Measurements from ENCODE around the gene CEP250.

CEP250 gene

GRCh38 chr20:35466856-35467255 lies 11.5 kb downstream of the CEP250 start:
- no peak for TF ChIP-seq CTCF (IDR thresholded peaks at IDR 0.05; ENCODE audit: borderline replicate concordance, insufficient read depth, low read depth, low read length)
- H3K4me3 ChIP-seq (ENCODE audit: low read depth, low read length): no peak overlapping the region

GRCh38 chr20:35467339-35468224 lies 12.2 kb downstream of the CEP250 start:
- H3K4me3 ChIP-seq (ENCODE audit: low read depth, low read length): no peak overlapping the region
- TF ChIP-seq CTCF (IDR thresholded peaks at IDR 0.05; ENCODE audit: borderline replicate concordance, insufficient read depth, low read depth, low read length): no peak

- no peak overlapping the region for H3K4me3 ChIP-seq (ENCODE audit: low read depth, low read length)
- no peak for TF ChIP-seq CTCF (IDR thresholded peaks at IDR 0.05; ENCODE audit: borderline replicate concordance, insufficient read depth, low read depth, low read length)
Measured at GRCh38 chr20:35468671-35469334, 13.4 kb downstream of the CEP250 start.

GRCh38 chr20:35472209-35472608 lies 16.8 kb downstream of the CEP250 start:
- H3K4me3 ChIP-seq (ENCODE audit: low read depth, low read length): no peak overlapping the region
- TF ChIP-seq CTCF (IDR thresholded peaks at IDR 0.05; ENCODE audit: borderline replicate concordance, insufficient read depth, low read depth, low read length): no peak

- no peak for TF ChIP-seq CTCF (IDR thresholded peaks at IDR 0.05; ENCODE audit: borderline replicate concordance, insufficient read depth, low read depth, low read length)
- H3K4me3 ChIP-seq (ENCODE audit: low read depth, low read length): no peak overlapping the region
Measured at GRCh38 chr20:35473684-35474083, 18.3 kb downstream of the CEP250 start.

- no peak overlapping the region for H3K4me3 ChIP-seq (ENCODE audit: low read depth, low read length)
- no peak for TF ChIP-seq CTCF (IDR thresholded peaks at IDR 0.05; ENCODE audit: borderline replicate concordance, insufficient read depth, low read depth, low read length)
Measured at GRCh38 chr20:35474303-35474871, 19.0 kb downstream of the CEP250 start.
